ENCODE results near the gene TLR2.
A peak's percentile ranks its signal among the peaks of the same experiment; 100 is the strongest.

The TLR2 gene, protein sequence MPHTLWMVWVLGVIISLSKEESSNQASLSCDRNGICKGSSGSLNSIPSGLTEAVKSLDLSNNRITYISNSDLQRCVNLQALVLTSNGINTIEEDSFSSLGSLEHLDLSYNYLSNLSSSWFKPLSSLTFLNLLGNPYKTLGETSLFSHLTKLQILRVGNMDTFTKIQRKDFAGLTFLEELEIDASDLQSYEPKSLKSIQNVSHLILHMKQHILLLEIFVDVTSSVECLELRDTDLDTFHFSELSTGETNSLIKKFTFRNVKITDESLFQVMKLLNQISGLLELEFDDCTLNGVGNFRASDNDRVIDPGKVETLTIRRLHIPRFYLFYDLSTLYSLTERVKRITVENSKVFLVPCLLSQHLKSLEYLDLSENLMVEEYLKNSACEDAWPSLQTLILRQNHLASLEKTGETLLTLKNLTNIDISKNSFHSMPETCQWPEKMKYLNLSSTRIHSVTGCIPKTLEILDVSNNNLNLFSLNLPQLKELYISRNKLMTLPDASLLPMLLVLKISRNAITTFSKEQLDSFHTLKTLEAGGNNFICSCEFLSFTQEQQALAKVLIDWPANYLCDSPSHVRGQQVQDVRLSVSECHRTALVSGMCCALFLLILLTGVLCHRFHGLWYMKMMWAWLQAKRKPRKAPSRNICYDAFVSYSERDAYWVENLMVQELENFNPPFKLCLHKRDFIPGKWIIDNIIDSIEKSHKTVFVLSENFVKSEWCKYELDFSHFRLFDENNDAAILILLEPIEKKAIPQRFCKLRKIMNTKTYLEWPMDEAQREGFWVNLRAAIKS

DNA sequence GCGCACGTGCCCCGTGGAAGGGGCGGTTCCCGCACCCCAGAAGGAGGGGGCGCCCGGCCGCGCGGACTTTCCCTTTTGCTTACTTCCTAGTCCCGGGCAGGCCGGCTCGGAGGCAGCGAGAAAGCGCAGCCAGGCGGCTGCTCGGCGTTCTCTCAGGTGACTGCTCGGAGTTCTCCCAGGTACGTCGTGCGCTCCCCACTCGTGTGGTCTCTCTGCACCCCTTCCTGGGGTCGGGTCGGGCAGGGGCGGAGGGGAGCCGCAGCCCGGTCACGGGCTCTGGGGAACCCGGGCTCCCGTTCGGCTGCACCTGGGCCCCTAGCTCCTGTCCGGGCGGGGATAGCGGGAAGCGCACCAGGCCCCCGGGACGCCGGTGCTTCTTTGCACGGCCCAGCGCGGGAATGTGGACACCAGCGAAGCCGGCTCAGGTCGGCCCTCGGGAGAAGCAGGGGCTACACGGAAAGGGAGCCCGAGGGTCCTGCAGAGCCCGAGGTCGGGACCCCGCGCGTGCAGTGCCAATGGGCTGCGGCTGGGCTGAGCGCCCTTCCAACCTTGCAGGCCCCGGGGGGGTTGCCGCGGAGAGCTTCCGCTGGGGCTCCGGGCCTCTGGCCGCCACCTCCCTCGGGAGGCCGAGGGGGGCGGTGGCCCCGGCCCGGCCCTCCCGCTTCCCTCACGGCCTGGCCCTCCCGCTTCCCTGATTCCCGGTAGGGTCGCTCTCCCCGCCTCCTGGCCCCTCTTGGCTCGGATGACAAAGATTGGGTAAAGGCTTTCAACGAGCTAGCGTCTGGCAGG, at the start of gene TLR2:
TLR2 (plus strand) TSS at position 99 of the 789 bp plus-strand sequence. CDS start 18,628 bp downstream, outside the sequence.
- DNase-seq (ENCODE audit: low read depth in 2 of 3, low spot score in 1 of 3), result peak; percentile 25 to 55 (median 34)

DNA sequence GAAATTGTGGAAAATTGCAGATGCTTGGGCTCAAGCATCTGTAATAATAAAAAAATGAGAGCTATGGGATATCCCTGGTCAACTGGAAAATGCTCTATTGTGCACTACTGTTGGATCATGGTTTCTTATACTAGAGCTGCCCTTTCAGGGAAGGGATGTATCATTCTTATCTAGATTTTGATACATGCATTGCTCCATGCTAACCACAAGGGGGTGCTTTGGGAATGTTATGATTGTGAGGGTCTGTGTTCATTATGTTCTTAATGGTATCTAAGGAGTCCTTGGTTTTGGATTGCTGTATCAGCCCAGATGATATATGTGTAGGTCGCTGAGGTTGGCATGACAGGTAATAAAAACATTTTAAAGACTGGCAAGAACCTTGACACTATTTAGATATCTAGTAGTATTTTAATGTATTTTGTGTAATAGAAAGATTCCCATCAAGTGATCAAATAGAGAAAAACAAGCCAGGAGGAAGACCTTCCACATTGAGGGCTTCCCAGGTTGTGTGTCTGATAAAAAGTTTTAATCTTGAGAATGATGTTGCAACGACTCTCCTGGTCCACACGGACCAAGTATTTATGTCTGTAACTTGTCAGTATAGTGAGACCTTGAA, 49.2 kb upstream of the TLR2 start:
- DNase-seq (ENCODE audit: low read depth in 2 of 3, low spot score in 1 of 3), result no peak

DNA sequence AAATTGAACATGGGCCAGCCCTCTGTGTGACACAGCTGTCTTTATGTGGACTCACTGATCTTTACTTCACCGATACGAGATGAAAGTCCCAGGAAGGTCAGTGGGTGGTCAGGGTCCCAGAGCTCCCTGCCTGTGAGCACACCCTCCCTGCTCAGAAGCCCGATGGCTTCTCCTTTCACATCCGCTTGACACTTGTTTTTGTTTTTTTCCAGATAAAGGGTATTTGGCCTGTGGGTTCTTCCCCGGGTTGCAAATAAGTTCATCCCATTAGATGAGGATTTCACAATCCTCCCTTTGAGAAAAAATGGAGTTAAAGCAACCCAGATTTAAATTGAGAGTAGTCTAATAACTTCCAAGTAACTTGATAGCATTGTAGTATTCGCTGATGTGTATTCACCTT, 48.2 kb upstream of the TLR2 start:
- no peak for DNase-seq (ENCODE audit: low read depth in 2 of 3, low spot score in 1 of 3)

DNA sequence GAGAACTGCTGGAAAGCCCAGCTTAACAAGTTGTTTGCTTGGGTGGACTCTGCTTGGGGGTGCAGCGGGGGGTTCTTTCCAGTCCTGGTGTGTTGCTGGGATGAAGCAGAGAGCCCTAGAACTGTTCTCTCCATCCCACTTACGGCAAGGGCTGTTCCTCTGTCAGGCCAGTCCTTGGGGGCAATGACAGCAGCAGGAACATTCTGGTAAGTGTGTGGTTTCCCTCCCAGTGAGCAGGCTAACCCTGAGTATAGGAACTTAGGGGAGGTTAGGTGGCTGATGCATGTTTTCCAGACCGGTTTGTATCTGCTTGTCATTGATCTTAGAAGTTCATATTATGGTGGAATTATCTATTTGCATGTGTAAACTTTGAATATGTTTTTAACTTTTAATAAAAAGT, 46.9 kb upstream of the TLR2 start:
- no peak for DNase-seq (ENCODE audit: low read depth in 2 of 3, low spot score in 1 of 3)

DNA sequence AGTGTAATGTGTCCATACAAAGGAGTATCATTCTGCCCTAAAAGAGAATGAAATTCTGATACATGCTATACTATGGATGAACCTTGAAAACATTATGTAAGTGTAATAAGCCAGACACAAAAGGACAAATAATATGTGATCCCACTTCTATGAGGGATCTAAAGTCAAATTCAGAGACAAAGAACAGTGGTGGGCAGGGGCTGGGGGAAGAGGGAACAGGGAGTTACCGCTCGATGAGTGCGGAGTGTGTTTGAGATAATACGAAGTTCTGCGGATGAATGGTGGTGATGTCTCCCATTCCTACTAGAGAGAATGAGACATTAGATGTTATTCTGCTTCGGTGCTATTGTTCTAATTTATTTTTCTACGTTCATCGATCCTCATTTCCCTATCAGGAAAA, 46.1 kb upstream of the TLR2 start:
- DNase-seq (ENCODE audit: low read depth in 2 of 3, low spot score in 1 of 3), result no peak

DNA sequence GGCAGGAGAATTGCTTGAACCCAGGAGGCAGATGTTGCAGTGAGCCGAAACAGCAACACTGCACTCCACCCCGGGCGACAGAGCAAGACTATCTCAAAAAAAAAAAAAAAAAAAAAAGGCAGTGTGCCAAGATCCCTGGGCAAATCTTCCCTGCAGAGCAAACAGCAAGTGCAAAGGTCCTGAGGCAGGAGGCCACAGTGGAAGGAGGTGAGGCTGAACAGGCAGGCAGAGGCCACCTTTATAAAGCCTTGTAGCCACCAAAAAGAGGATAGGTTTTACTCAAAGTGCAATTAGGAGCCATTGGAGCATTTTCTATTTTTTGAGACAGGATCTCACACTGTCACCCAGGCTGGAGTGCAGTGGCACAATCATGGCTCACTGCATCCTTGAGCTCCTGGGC, 45.1 kb upstream of the TLR2 start:
- no peak for DNase-seq (ENCODE audit: low read depth in 2 of 3, low spot score in 1 of 3)

DNA sequence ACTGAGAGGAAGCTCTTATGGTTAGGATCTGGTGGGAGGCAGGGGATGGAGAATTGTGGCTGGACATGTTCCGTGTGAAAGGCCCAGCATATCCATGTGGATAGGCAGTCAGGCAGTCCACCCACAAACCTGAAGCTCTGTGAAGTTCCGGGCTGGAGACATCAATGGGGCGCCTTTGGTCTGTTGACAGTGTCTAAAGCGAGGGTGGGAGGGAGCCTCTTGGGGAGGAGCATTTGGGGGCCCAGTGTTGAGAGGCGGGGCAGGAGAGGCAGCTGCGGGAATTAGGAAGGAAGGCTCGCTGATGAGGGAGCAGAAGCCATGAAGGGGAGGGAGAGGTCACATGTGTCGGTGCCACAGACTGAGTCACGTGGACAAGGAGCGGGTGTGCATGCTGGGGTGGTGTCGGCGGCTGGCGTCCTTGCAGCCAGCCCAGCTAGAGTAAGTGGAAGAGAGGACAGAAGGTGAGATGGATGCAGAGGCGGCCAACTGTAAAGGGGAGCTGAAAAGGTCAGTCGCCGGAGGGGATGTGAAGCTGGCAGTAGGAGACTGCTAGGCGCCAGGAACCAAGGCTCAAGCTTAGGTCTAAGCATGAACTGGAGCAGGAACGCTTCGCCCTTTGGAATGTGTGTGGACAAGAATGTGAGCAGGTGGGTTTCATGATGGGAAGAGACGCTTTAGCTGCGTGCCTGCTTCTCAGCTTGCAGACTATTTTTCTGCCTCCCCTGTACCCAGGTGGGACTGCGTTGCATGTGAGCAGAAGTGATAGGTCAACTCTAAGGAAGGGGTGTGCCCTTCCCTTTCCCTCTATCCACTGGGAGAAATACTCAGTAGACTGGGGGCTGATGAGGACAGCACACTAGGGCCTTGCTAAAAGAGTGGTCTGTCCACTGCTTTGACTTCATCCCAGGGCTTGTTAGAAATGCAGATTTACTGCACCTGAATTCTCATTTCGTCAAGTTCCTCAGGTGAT, 44.0 kb upstream of the TLR2 start:
- no peak for DNase-seq (ENCODE audit: low read depth in 2 of 3, low spot score in 1 of 3)

DNA sequence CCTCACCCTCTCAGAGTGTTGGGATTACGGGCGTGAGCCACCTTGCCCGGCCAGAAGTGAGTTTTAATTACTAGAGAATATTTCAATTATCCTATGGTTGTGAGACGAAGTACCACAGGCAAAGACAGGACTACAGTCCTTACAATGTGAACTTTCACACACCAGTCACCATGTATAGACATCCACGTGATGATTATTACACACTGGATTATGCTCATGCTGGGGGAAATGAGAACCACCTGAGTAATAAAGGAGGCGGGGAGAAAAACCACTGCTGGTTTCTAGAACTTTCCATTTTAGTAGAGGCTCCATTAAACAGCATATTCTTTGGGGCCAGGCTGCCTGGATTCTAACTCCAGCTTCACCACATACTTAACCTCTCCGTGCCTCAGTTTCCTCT, 42.5 kb upstream of the TLR2 start:
- DNase-seq (ENCODE audit: low read depth in 2 of 3, low spot score in 1 of 3), result no peak

DNA sequence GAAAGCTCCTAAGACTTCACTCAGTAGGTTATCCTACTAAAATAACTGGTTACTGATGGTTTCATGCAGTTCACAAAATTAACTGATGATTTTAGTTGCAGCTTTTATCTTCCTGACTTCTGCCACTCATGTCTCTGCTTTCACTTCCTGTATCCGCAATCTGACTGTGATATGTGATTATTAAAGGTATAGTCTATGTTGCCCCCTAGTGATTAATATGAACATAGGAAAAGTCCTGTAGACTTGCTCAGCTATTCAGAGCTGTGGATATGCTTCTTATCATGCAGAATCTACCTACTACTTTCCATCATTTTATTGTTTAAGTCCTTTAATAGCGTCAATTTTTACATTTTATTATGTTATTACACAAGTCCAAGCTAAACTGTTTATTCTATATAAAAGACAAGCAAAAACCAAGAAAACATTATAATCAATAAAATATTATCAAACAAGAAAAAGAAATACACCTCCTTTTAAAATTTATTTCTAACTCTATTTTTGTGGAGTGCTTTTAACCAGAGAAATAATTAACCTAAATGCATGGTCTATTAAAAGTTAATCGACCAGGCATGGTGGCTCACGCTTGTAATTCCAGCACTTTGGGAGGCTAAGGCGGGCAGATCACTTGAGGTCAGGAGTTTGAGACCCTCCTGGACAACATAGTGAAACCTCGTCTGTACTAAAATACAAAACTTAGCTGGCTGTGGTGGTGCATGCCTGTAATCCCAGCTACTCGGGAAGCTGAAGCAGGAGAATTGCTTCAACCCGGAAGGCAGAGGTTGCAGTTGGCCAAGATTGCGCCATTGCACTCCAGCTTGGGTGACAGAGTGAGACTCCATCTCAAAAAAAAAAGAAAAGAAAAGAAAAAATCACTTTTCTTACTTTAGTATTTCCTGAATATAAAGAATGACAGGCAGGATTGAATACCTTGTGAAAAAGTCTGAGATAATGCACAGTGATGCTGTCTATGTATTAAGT, 40.4 kb upstream of the TLR2 start:
- DNase-seq (ENCODE audit: low read depth in 2 of 3, low spot score in 1 of 3), result no peak

DNA sequence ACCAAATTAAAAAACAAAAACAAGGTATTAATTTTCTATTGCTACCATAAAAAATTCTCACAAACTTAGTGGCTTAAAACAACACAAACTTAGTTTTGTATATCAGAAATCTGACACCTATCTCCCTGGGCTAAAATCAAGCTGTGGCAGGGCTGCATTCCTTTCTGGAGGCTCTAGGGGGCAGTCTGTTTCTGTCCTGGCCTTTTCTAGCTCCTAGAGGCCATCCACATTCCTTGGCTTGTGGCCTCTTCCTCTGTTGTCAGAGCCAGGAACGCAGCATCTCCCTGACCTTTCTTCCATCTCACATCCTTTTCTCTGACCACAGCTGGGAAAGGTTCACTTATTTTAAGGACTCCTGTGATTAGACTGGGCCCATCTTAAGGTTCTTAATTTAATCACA, 38.9 kb upstream of the TLR2 start:
- peak in 1 of 3 donors; percentile 26 for DNase-seq (ENCODE audit: low read depth in 2 of 3, low spot score in 1 of 3)

DNA sequence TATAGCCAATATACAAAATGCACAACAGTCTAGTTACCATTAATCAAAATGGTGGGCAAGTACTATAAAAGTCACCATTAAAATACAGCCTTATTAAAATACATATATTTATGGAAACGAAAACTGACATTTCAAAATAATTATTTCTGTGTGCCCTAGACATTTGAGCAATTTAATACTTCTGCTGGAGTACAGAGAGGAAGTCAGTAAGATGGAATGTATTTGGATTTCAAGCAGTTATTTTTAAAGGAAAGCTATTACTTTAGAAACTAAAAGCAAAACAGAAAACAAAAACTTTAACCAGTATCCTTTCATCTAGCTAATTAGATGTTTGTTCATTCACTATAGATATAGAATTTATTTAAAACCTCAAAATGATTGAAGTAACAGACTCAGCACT, 37.8 kb upstream of the TLR2 start:
- no peak for DNase-seq (ENCODE audit: low read depth in 2 of 3, low spot score in 1 of 3)

DNA sequence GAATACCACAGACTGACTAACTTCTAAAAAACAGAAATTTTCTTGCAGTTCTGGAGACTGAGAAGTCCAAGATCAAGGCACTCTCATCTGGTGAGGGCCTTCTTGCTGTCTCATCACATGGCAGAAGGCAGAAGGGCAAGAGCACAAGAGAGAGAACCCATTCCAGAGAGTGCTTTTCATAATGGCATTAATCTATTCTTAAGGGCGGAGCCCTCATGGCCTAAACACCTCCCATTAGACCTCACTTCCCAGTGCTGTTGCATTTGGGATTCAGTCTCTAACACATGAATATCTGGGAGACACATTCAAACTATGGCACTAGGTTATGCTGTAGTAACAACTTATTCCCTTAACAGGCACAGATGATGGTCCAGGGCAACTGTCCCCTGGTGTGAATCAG, 37.1 kb upstream of the TLR2 start:
- DNase-seq (ENCODE audit: low read depth in 2 of 3, low spot score in 1 of 3), result no peak

DNA sequence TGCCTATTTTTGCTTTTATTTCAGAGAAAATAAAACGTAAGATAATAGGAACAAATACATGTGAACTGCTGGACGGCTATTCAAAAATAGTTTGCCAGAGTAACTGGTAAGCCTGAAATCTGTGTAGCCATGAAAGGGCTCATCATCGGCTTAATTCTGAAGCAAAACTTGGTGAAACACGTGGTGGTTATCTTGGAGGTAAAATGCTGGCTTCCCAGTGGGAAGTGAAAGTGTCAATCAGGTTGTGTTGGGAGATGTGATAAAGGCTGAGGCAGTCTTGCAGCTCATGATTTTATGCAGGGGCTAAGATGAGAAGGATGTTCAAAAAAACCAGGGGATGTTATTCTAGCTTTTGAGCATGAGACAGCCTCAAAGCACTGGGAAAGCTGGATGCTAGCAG, 36.1 kb upstream of the TLR2 start:
- DNase-seq (ENCODE audit: low read depth in 2 of 3, low spot score in 1 of 3), result no peak

DNA sequence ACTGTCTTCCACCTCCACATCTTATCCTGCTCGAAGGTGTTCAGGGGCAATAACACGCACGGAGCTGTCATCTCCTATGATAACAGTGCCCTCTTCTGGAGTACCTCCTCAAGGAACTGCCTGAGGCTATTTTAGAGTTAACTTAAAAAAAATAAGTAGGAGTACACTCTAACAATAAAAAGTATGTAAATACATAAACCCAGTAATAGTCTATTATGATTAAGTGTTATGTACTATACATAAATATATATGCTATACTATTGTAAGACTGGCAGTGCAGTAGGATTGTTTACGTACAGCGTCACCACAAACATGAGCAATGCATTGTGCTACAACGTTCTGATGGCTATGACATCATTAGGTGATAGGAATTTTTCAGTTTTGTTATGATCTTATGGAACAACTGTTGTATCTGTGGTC, 34.5 kb upstream of the TLR2 start:
- DNase-seq (ENCODE audit: low read depth in 2 of 3, low spot score in 1 of 3), result no peak

DNA sequence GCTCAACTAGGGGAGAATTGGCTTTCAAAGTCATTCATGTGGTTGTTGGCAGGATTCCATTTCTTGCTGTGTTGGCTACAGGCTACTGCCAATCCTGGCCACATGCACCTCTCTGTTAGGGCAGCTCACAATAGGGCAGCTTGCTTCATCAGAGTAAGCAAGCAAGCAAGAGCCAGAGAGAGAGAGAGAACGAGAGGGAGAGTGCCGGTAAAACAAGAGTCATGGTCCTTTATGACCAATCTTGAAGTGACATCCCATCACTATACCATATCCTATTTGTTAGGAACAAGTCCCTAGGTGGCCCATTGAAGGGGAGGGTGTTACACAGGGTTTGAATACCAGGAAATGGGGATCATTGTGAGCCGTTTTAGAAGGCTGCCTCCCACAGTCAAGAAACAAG, 33.0 kb upstream of the TLR2 start:
- no peak for DNase-seq (ENCODE audit: low read depth in 2 of 3, low spot score in 1 of 3)

DNA sequence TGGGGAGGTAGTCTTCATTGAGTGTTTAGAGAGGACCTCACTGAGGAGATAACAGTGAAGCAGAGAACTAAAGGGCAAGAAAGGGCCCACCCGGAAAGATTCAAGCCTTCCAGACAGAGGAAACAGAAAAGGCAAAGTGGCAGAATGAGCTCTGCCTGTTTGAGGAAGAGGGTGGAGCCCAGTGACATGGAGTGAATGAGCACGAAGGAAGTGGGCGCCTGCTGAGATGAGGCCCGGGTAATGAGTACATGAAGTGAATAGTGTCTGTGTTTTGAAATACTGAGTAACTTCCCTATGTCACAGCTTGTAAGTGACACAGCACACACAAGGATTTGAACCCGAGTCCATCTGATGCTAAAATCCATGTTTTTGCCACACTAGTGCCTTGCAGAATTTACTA, 32.5 kb upstream of the TLR2 start:
- peak; percentile 35 to 46 (median 46) for DNase-seq (ENCODE audit: low read depth in 2 of 3, low spot score in 1 of 3)

DNA sequence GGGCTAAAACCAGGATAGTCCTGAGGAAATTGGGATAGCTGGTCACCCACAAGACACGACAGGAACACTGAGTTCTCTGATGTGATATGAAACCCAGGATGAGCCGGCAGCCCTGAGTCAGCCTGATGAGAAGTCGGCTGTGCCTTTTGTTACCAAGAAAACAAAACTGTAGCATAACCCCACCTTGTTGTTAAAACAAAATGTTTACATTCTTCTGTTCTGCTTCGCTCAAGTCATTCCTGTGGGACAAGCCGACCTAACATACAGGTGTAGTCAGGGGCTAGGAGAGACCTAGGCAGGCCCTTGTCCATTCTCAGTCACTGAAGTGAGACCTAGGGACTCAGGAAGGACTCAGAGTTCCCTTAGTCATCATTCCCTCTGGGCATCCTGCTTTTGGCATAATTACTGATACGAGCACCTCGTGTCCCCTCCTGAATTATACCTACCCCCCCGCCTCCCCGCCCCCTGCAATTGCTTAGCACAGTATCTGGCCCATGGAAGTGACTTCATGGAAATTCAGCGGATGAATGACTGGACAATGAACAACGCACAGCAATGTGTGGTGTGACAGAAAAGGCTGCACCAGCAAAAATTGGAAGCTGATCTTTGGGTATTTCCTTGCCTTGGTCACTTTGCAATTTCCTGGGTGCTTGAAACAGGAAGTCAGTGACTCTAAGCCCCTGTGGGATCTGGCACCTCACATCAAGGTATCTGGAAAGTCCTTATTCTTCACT, 31.9 kb upstream of the TLR2 start:
- DNase-seq (ENCODE audit: low read depth in 2 of 3, low spot score in 1 of 3), result no peak

DNA sequence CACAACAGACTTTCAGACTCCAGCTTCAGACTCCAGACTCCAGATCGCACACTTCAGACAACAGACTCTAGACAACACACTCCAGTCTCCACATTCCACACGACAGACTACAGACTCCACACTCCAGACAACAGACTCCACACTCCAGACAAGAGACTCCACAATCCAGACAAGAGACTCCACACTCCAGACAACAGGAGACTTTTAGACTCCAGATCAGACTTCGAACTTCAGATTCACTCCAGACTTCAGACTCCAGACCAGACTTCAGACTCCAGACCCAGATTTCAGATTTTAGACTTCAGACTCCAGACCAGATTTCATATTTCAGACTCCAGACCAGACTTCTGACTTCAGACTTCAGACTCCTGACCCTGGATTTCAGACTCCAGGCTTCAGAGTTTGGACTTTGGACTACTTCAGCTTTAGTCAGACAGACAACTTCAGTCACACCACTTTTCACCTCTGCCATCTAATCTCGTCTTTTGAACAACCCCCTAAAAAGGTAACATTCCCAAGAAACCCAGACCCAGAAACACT, 29.0 kb upstream of the TLR2 start:
- DNase-seq (ENCODE audit: low read depth in 2 of 3, low spot score in 1 of 3), result no peak
